Loucy (cell line): ENCODE measurements around the gene PLA2G2F.

ENCODE experiments used
- H2AFZ ChIP-seq: fragments of 200-600 bp; sonication (generic); 2 replicates; pipeline ENCODE4 v1.6.0; 2016; ENCODE audit warnings: antibody characterized with exemption, mild to moderate bottlenecking, low read length, moderate library complexity
- H3F3A ChIP-seq: fragments of 200-600 bp; 2 replicates; pipeline ENCODE4 v1.6.0; 2016; ENCODE audit warnings: antibody characterized with exemption, low read depth, mild to moderate bottlenecking
- H3K27me3 ChIP-seq: fragments of 200-600 bp; sonication (generic); 2 replicates; pipeline ENCODE4 v1.6.1; 2014; ENCODE audit warnings: low read length, mild to moderate bottlenecking; ENCODE audit not compliant: insufficient read depth, poor library complexity, severe bottlenecking
- H3K36me3 ChIP-seq: fragments of 200-600 bp; sonication (generic); 2 replicates; pipeline ENCODE4 v1.6.1; 2016; ENCODE audit warnings: low read length; ENCODE audit not compliant: insufficient read depth
- H3K4me1 ChIP-seq: fragments of 200-600 bp; sonication (generic); 2 replicates; pipeline ENCODE4 v1.5.1; 2014; ENCODE audit warnings: low read length, mild to moderate bottlenecking; ENCODE audit not compliant: insufficient read depth, poor library complexity, severe bottlenecking
- H3K4me2 ChIP-seq: fragments of 200-600 bp; sonication (generic); 2 replicates; pipeline ENCODE4 v1.6.0; 2014; ENCODE audit warnings: antibody characterized with exemption, low read length, low read depth, mild to moderate bottlenecking; ENCODE audit not compliant: poor library complexity, severe bottlenecking
- H3K4me3 ChIP-seq: fragments of 200-600 bp; sonication (generic); 2 replicates; pipeline ENCODE4 v1.5.1; 2014; ENCODE audit warnings: low read length, mild to moderate bottlenecking, mixed read lengths; ENCODE audit not compliant: poor library complexity, severe bottlenecking
- H3K79me2 ChIP-seq: fragments of 200-600 bp; sonication (generic); 2 replicates; pipeline ENCODE4 v1.6.1; 2014; ENCODE audit warnings: low read length; ENCODE audit not compliant: insufficient read depth
- H3K9ac ChIP-seq: fragments of 200-600 bp; sonication (generic); 2 replicates; pipeline ENCODE4 v1.6.0; 2014; ENCODE audit warnings: mild to moderate bottlenecking, low read depth, low read length, moderate library complexity; ENCODE audit not compliant: poor library complexity, severe bottlenecking
- H3K9me2 ChIP-seq: fragments of 200-600 bp; sonication (generic); replicated peaks from 2 replicates; pipeline ENCODE4 v1.6.1; 2016; ENCODE audit warnings: low read depth, low read length, mixed read lengths
- H3K9me3 ChIP-seq: fragments of 200-600 bp; sonication (generic); 2 replicates; pipeline ENCODE4 v1.6.1; 2014; ENCODE audit warnings: mild to moderate bottlenecking, antibody characterized with exemption, low read length, low read depth; ENCODE audit not compliant: insufficient read depth
- H4K20me1 ChIP-seq: fragments of 200-600 bp; sonication (generic); 2 replicates; pipeline ENCODE4 v1.6.0; 2014; ENCODE audit warnings: antibody characterized with exemption, low read length, mild to moderate bottlenecking; ENCODE audit not compliant: insufficient read depth, poor library complexity, severe bottlenecking
- CTCF ChIP-seq: fragments of 200-600 bp; sonication (generic); conservative IDR thresholded peaks from 2 replicates; pipeline ENCODE4 v1.5.1; 2014; ENCODE audit warnings: mild to moderate bottlenecking, antibody characterized with exemption, low read length
- EZH2phosphoT487 ChIP-seq: fragments of 200-600 bp; IDR thresholded peaks from 2 replicates; pipeline ENCODE4 v1.6.1; 2018; ENCODE audit warnings: antibody characterized with exemption, mild to moderate bottlenecking, moderate library complexity, borderline replicate concordance

The PLA2G2F gene

GRCh38 chr1:20120796-20121195 is 18.3 kb upstream of the PLA2G2F start:
- Histone ChIP-seq H3F3A (no peaks in the 10 kb centered on the region), H3K36me3 (no peaks in the 10 kb centered on the region), H3K9me3 (no peaks in the 10 kb centered on the region), H3K4me1 (no peaks in the 10 kb centered on the region), H3K4me2 (no peak overlapping the region), H3K9me2 (no peaks in the 10 kb centered on the region), H3K9ac (no peak overlapping the region), H2AFZ (no peak overlapping the region), H4K20me1 (no peaks in the 10 kb centered on the region), H3K27me3 (no peaks in the 10 kb centered on the region), H3K4me3 (no peak overlapping the region), H3K79me2 (no peaks in the 10 kb centered on the region)
- TF ChIP-seq EZH2phosphoT487 (no peak), CTCF (no peak)

DNA sequence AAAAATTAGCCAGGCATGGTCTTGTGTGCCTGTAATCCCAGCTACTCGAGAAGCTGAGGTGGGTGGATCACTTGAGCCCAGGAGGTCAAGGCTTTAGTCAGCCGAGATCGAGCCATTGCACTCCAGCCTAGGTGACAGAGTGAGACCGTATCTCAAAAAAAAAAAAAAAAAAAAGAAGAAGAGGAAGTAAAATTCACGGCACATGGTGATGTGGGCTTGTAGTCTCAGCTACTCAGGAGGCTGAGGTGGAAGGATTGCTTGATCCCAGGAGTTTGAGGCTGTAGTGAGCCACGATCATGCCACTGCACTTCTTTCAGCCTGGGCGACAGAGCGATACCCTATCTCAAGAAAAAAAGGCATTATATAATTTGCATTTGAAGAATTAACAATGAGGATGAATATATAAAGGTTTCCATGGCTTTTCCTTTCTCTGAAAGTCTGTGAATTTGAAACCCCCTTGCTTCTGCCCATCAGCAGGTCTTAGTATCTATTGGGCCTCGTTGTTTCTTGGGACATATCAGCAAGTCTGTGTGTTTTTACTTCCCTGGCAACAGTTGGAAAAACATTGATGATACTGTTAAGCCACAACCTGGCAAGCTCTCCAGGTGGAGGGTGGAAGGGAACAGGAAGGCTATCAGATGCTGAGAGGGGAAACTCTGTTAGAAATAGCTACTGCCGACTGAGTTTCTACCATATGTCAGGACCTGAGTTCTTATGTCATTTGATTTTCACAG is 15.2 kb upstream of the PLA2G2F start:
- Histone ChIP-seq H3K4me1 (no peaks in the 10 kb centered on the region), H3K79me2 (no peaks in the 10 kb centered on the region), H3K4me2 (no peak overlapping the region), H3F3A (no peaks in the 10 kb centered on the region), H4K20me1 (no peaks in the 10 kb centered on the region), H3K4me3 (no peak overlapping the region), H3K9me3 (no peaks in the 10 kb centered on the region), H3K27me3 (no peaks in the 10 kb centered on the region), H3K9me2 (no peaks in the 10 kb centered on the region), H2AFZ (no peak overlapping the region), H3K36me3 (no peaks in the 10 kb centered on the region), H3K9ac (no peak overlapping the region)
- TF ChIP-seq CTCF (no peak), EZH2phosphoT487 (no peak)

- no peak for TF ChIP-seq EZH2phosphoT487
- TF ChIP-seq CTCF: no peak
- Histone ChIP-seq H3K36me3 (no peaks in the 10 kb centered on the region), H3K79me2 (no peaks in the 10 kb centered on the region), H4K20me1 (no peaks in the 10 kb centered on the region), H3K9ac (no peak overlapping the region), H3K4me2 (no peak overlapping the region), H3K27me3 (no peaks in the 10 kb centered on the region), H3K9me3 (no peaks in the 10 kb centered on the region), H3K4me1 (no peaks in the 10 kb centered on the region), H3K9me2 (no peaks in the 10 kb centered on the region), H2AFZ (no peak overlapping the region), H3K4me3 (no peak overlapping the region), H3F3A (no peaks in the 10 kb centered on the region)
These were observed 14.6 kb upstream of the PLA2G2F start for GRCh38 chr1:20124456-20125057.
